22Rv1 (cell line): Measurements from ENCODE around the gene UBE2K.

Experiments used
- ZFX ChIP-seq: fragments of 450-650 bp; IDR thresholded peaks from 2 replicates; pipeline ENCODE4 v1.6.1; 2017; ENCODE audit warnings: antibody characterized with exemption, borderline replicate concordance
- TF ChIP-seq, protein P1 (sequence below): fragments of 450-650 bp; IDR thresholded peaks from 2 replicates; pipeline ENCODE4 v1.5.1; 2017; ENCODE audit warnings: mild to moderate bottlenecking

- TF ChIP-seq ZFX: no peak
- TF ChIP-seq, protein P1, sequence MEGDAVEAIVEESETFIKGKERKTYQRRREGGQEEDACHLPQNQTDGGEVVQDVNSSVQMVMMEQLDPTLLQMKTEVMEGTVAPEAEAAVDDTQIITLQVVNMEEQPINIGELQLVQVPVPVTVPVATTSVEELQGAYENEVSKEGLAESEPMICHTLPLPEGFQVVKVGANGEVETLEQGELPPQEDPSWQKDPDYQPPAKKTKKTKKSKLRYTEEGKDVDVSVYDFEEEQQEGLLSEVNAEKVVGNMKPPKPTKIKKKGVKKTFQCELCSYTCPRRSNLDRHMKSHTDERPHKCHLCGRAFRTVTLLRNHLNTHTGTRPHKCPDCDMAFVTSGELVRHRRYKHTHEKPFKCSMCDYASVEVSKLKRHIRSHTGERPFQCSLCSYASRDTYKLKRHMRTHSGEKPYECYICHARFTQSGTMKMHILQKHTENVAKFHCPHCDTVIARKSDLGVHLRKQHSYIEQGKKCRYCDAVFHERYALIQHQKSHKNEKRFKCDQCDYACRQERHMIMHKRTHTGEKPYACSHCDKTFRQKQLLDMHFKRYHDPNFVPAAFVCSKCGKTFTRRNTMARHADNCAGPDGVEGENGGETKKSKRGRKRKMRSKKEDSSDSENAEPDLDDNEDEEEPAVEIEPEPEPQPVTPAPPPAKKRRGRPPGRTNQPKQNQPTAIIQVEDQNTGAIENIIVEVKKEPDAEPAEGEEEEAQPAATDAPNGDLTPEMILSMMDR: no peak
Observed at GRCh38 chr4:39706741-39707511, 9.0 kb downstream of the UBE2K start.
